Measurements from ENCODE around the gene PLEKHA4. TPM values are rescaled to one million over a fixed set of nuclear protein-coding genes. Genes with fewer than 3 reads are reported as not detected.
"Not testable (repeated sequence)": the region's sequence is repeated elsewhere in the genome, so short reads cannot be mapped to it uniquely, and the experiment has no call there.

Gene PLEKHA4
- total RNA-seq, 1 donor from 2014 or later, result 237 TPM

DNA sequence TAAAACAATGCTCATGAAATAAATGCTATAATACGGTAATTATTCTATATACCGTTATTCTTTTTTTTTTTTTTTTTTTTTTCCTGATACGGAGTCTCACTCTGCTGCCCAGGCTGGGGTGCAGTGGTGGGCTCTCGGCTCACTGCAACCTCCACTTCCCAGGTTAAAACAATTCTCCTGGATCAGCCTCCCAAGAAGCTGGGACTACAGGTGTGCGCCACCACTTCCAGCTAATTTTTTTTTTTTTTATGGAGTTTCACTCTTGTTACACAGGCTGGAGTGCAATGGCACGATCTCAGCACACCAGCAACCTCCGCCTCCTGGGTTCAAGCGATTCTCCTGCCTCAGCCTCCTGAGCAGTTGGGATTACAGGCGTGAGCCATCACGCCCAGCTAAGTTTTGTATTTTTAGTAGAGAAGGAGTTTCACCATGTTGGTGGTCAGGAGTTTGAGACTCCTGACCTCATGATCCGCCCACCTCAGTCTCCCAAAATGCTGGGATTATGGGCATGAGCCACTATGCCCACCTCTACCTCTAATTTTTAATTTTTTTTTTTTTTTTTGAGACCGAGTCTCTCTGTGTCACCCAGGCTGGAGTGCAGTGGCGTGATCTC, 10.7 kb upstream of the PLEKHA4 start:
- H3K4me3 ChIP-seq, result no peak overlapping the region

DNA sequence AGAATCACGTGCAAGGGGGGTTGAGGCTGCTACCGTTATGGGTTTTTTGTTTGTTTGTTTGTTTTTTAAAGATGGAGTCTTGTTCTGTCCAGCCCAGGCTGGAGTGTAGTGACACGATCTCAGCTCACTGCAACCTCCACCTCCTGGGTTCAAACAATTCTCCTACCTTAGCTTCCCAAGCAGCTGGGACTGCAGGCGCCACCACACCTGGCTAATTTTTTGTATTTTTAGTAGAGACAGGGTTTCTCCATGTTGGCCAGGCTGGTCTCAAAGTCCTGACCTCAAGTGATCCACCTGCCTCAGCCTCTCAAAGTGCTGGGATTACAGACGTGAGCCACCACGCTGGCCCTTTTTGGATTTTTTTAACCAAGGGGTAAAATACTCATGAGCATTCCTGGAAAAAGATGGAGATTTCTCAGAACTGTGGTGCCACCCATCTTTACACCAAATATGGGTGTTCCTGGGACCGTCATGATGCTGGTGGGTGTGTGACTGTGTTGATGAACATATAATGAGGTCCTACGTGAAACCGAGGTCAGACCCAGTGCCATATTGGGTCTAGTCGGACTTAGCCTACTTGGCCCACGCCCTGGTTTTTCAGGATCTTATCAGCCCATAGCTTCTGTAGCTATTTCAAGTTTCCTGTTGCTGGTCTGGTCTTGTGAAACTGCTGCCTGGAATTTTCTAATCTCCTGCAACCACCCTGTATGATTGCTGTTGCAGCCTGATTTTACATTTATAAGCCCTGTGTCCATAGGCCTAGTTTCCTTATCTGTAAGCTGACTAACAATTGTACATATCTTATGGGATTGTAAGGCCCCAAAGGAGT, 10.0 kb upstream of the PLEKHA4 start:
- H3K9me3 ChIP-seq, result no peaks in the 10 kb centered on the region
- H3K27me3 ChIP-seq, result no peaks in the 10 kb centered on the region
- H3K4me1 ChIP-seq, result peaks cover 14 to 41% of the 10 kb centered on the region in 2 donors
- H3K27ac ChIP-seq, result peak overlapping the region; percentile 100
- peaks cover 25 to 54% of the 10 kb centered on the region in 2 donors for H3K36me3 ChIP-seq
- intact Hi-C loops (cut with DNase I), result loop anchor here (1.0 kb wide), 1 partner anchor 22 kb away; the partner anchor contains the start of gene NUCB1
- H3K4me3 ChIP-seq, result no peak overlapping the region
- DNase-seq (ENCODE audit: low spot score in 2 of 2), result peak; percentile 68 to 94
- TF ChIP-seq, protein P1, sequence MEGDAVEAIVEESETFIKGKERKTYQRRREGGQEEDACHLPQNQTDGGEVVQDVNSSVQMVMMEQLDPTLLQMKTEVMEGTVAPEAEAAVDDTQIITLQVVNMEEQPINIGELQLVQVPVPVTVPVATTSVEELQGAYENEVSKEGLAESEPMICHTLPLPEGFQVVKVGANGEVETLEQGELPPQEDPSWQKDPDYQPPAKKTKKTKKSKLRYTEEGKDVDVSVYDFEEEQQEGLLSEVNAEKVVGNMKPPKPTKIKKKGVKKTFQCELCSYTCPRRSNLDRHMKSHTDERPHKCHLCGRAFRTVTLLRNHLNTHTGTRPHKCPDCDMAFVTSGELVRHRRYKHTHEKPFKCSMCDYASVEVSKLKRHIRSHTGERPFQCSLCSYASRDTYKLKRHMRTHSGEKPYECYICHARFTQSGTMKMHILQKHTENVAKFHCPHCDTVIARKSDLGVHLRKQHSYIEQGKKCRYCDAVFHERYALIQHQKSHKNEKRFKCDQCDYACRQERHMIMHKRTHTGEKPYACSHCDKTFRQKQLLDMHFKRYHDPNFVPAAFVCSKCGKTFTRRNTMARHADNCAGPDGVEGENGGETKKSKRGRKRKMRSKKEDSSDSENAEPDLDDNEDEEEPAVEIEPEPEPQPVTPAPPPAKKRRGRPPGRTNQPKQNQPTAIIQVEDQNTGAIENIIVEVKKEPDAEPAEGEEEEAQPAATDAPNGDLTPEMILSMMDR (IDR thresholded peaks at IDR 0.05), result no peak

More for the DNA sequence above, 10.7 kb upstream of the PLEKHA4 start:
- Histone ChIP-seq H3K27ac (peak overlapping the region; percentile 100), H3K27me3 (no peaks in the 10 kb centered on the region), H3K9me3 (no peaks in the 10 kb centered on the region), H3K36me3 (peaks cover 18 to 47% of the 10 kb centered on the region in 2 donors), H3K4me1 (peaks cover 10 to 39% of the 10 kb centered on the region in 2 donors)
- TF ChIP-seq, protein P1 (IDR thresholded peaks at IDR 0.05), result no peak
- intact Hi-C loops (cut with DNase I), result no loop called here
- no peak for DNase-seq (ENCODE audit: low spot score in 2 of 2)

DNA sequence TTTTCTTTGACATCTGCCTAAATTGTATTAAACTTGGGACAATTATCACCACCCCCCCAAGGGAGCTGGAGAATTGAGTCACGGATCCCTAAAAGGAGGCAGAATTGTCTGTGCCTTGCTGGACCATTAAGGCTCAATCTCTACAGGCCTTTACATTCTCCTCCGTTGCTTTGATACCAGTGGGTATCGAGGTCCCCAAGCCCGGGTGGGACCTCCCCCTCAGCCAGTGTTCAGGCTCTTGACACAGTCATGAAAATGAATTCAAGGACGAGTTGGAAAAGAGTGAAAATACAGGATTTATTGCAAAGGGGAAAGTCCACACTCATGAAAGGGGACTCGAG, 9.4 kb upstream of the PLEKHA4 start:
- Histone ChIP-seq H3K4me1 (peaks cover 14 to 41% of the 10 kb centered on the region in 2 donors), H3K36me3 (peaks cover 25 to 58% of the 10 kb centered on the region in 2 donors), H3K4me3 (no peak overlapping the region), H3K27me3 (no peaks in the 10 kb centered on the region), H3K27ac (peak overlapping the region; percentile 100), H3K9me3 (no peaks in the 10 kb centered on the region)
- TF ChIP-seq, protein P1 (IDR thresholded peaks at IDR 0.05), result no peak
- DNase-seq (ENCODE audit: low spot score in 2 of 2), result no peak
- intact Hi-C loops (cut with DNase I), result loop anchor here (1.0 kb wide), 1 partner anchor 22 kb away; the partner anchor contains the start of gene NUCB1

DNA sequence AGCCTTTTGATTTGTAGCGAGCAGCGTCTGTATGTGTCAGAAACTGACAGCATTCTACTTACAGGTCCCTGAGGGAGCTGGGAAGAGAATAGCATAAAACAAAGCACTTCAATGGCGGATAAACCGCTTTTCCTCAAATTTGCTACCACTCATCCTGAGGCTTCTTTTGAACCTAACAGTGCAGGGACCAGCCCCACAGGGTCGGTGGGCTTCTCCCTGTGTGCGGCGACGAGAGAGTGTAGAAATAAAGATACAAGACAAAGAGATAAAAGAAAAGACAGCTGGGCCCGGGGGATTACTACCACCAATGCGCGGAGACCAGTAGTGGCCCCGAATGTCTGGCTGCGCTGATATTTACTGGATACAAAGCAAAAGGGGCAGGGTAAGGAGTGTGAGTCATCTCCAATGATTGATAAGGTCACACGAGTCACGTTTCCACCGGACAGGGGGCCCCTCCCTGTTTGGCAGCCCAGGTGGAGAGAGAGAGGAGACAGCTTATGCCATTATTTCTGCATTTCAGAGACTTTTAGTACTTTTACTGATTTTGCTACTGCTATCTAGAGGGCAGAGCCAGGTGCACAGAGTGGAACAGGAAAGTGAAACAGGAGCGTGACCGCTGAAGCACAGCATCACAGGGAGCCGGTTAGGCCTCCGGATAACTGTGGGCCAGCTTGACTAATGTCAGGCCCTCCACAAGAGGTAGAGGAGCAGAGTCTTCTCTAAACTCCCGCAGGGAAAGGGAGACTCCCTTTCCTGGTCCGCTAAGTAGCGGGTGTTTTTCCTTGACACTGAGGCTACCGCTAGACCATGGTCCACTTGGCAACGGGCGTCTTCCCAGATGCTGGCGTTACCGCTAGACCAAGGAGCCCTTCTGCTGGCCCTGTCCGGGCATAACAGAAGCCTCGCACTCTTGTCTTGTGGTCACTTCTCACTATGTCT, 7.9 kb upstream of the PLEKHA4 start:
- DNase-seq (ENCODE audit: low spot score in 2 of 2); intact Hi-C loops (cut with DNase I): not testable (repeated sequence)

DNA sequence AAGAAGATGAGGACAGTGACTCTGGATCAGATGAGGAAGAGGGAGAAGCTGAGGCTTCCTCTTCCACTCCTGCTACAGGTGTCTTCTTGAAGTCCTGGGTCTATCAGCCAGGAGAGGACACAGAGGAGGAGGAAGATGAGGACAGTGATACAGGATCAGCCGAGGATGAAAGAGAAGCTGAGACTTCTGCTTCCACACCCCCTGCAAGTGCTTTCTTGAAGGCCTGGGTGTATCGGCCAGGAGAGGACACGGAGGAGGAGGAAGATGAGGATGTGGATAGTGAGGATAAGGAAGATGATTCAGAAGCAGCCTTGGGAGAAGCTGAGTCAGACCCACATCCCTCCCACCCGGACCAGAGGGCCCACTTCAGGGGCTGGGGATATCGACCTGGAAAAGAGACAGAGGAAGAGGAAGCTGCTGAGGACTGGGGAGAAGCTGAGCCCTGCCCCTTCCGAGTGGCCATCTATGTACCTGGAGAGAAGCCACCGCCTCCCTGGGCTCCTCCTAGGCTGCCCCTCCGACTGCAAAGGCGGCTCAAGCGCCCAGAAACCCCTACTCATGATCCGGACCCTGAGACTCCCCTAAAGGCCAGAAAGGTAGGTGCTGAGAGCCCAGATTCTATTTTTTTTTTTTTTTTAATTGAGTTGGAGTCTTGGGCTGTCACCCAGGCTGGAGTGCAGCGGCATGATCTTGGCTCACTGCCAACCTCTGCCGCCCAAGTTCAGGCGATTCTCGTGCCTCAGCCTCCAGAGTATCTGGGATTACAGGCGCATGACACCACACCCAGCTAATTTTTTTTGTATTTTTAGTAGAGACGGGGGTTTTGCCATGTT, 6.1 kb upstream of the PLEKHA4 start:
- no peak for DNase-seq (ENCODE audit: low spot score in 2 of 2)
- H3K27ac ChIP-seq, result peak overlapping the region; percentile 100
- peaks cover 14 to 34% of the 10 kb centered on the region in 2 donors for H3K4me1 ChIP-seq
- no peaks in the 10 kb centered on the region for H3K9me3 ChIP-seq
- intact Hi-C loops (cut with DNase I), result no loop called here
- TF ChIP-seq, protein P1 (IDR thresholded peaks at IDR 0.05), result no peak
- H3K27me3 ChIP-seq, result no peaks in the 10 kb centered on the region
- peak overlapping the region; percentile 91 to 99 for H3K4me3 ChIP-seq
- H3K36me3 ChIP-seq, result peaks cover 25 to 56% of the 10 kb centered on the region in 2 donors

More for the DNA sequence above, 7.9 kb upstream of the PLEKHA4 start:
- peak overlapping the region; percentile 91 to 99 for H3K4me3 ChIP-seq
- peaks cover 14 to 41% of the 10 kb centered on the region in 2 donors for H3K4me1 ChIP-seq
- H3K27me3 ChIP-seq, H3K9me3 ChIP-seq: not testable (repeated sequence)
- H3K27ac ChIP-seq, result peak overlapping the region; percentile 100
- peaks cover 25 to 58% of the 10 kb centered on the region in 2 donors for H3K36me3 ChIP-seq

Data from ascending aorta (tissue), 2 donors.